Measurements from ENCODE around the gene SPRYD3.
"Not testable (repeated sequence)": the region's sequence is repeated elsewhere in the genome, so short reads cannot be mapped to it uniquely, and the experiment has no call there.

SPRYD3 gene

GRCh38 chr12:53049571-53050318, 29.4 kb downstream of the SPRYD3 start, which contains the start of gene TNS2:
Gene TNS2 (plus strand): TSS chr12:53050065. CDS start chr12:53050186, 121 bp downstream.
- DNase-seq: peak; percentile 51

DNA sequence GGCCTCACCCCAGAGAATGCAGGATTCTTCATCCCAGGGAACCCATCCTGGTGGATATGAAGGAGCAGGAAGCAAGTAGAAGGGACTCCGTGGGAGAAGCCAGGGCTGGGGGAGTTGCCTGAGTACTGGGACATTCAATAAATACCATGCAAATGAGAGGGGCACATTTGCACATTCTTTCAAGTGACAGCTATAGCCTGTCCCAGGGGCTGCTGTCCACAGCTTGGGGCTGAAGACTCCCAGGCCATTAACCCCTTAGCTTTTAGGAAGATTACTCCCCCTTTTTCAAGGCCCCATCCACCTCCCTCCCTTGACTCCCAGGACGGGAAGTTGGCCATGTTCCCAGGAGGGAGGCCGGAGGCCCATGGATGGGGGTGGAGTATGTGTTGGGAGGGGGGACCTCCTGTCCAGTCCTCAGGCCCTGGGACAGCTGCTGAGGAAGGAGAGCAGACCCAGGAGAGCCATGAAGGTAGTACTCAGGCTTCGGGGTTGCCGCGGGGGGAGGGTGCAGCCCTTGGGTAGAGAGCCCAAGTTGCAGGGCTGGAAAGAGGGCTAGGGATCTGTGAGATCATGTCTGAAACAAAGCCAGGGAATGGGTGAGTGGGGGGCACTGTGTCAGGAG, 30.3 kb downstream of the SPRYD3 start:
- no peak for DNase-seq

GRCh38 chr12:53048033-53048779, 31.0 kb downstream of the SPRYD3 start:
- DNase-seq: peak; percentile 19

GRCh38 chr12:53047221-53048032, 31.8 kb downstream of the SPRYD3 start:
- no peak for DNase-seq

- peak; percentile 34 for DNase-seq
These were observed 32.5 kb downstream of the SPRYD3 start for GRCh38 chr12:53046655-53047220.

- DNase-seq: no peak
These were observed 33.5 kb downstream of the SPRYD3 start for GRCh38 chr12:53045696-53046045.

GRCh38 chr12:53044896-53045695, 34.1 kb downstream of the SPRYD3 start:
- DNase-seq: no peak

DNA sequence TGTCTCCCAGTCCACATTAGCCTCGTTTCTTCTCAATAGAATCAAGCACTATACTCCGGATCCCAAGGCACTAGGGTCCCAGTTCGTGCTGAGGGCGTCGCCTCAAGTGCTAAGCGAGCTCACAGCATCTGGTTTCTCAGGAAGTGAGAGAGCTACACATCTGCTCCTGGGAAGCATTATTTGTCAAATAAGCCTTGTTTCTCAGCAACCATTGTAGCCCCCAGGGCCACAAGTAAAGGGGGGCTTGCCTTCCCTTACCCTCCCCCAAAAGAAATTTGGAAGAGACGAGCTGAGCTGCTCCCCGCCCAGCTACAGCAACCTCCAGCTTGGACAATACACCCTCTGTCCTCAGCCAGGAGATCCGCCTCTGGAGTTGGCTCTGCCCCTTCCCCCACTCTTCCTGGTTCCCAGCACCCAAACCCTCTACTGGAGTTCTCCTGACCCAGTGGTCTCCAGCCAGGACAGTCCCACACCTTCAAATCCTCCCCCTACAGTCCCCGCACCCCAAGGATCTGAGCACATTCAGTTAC, 35.1 kb downstream of the SPRYD3 start:
- DNase-seq: no peak

GRCh38 chr12:53042607-53043454, 36.4 kb downstream of the SPRYD3 start:
- no peak for DNase-seq

- DNase-seq: no peak
These were observed 39.3 kb downstream of the SPRYD3 start for GRCh38 chr12:53039851-53040250.

- no peak for DNase-seq
These were observed 42.4 kb downstream of the SPRYD3 start for GRCh38 chr12:53036802-53037201.

- DNase-seq: no peak
These were observed 44.7 kb downstream of the SPRYD3 start for GRCh38 chr12:53034459-53034858.

DNA sequence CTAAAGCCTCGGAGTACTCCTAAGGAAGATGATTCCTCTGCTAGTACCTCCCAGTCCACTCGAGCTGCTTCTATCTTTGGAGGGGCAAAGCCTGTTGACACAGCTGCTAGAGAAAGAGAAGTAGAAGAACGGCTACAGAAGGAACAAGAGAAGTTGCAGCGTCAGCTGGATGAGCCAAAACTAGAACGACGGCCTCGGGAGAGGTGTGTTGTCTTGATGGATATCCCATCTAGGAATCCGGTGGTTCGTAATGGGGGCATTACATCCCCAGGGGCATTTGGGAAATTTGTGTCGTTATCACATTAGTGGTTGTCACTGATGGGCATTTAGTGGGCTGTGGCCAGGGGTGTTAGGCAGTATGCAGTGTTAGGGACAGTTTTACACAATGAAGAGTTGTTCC, 45.4 kb downstream of the SPRYD3 start:
- not testable (repeated sequence) for DNase-seq

GRCh38 chr12:53031616-53032015, 47.6 kb downstream of the SPRYD3 start:
- DNase-seq: no peak

- DNase-seq: not testable (repeated sequence)
These were observed 52.2 kb downstream of the SPRYD3 start for GRCh38 chr12:53027014-53027413.

GRCh38 chr12:53025250-53025649, 53.9 kb downstream of the SPRYD3 start:
- DNase-seq: no peak

DNA sequence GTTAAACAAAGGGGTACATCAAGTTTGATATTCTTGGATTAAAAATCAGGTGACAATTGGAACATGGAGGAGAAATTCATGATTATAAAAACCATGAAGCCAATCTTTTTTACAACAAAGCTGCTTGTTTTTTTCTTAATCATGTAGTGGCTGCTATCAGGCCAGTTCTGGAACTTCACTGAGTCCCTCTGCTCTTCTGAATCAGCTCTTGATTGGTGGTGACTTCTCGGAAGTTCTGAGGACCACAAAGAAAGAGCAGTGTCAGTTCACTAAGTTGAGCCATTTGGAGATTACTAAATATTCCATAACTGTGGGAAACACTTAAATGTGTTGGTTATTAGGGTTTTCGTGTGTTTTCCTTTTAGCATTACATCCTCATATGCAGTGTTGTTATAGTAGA, 64.5 kb downstream of the SPRYD3 start:
- no peak for DNase-seq

Measured in NCI-H2029 treated with DMSO at 0.1 percent for 48 hours (cell line).